Bronchial epithelial cell (primary cell): ENCODE measurements around the gene VPS52. TPM values are rescaled to one million over a fixed set of nuclear protein-coding genes. Genes with fewer than 3 reads are reported as not detected.

Experiments
- DNase-seq: peaks from one replicate; pipeline ENCODE4 v3.0.0-alpha.2; 2010; ENCODE audit warnings: low read depth
- FAIRE-seq: peaks from 2 replicates; lab custom pipeline; 2011; peaks lifted over from hg19 to GRCh38; lab: Jason Lieb, UNC
- H3K27me3 ChIP-seq: 2 replicates; pipeline ENCODE4 v1.5.1; 2011; ENCODE audit warnings: low read length; ENCODE audit not compliant: control insufficient read depth, insufficient read depth
- H3K36me3 ChIP-seq: 2 replicates; pipeline ENCODE4 v1.5.1; 2011; ENCODE audit warnings: low read length; ENCODE audit not compliant: control insufficient read depth, insufficient read depth
- H3K4me3 ChIP-seq: 2 replicates; pipeline ENCODE4 v1.5.1; 2011; ENCODE audit warnings: mild to moderate bottlenecking, low read depth, low read length, control low read depth
- CTCF ChIP-seq: IDR thresholded peaks from 2 replicates; pipeline ENCODE4 v1.5.1; 2011; ENCODE audit warnings: mild to moderate bottlenecking, moderate library complexity, low read length, control low read depth, inconsistent platforms; ENCODE audit not compliant: insufficient read depth, severe bottlenecking
- total RNA-seq: library from RNA; depleted of rRNA; stranded (reverse); fragments of >200 nt; gene quantifications from 2 replicates; pipeline ENCODE4 v1.2.1, GENCODE V29; 2014

VPS52 gene
- total RNA-seq, 1 donor from 2014 or later, result 22.1 TPM

- no peak for FAIRE-seq
- no peak overlapping the region for H3K4me3 ChIP-seq
- H3K27me3 ChIP-seq, result no peaks in the 10 kb centered on the region
- no peak for DNase-seq
- TF ChIP-seq CTCF, result no peak
- H3K36me3 ChIP-seq, result peaks cover 21% of the 10 kb centered on the region
These were observed 7.6 kb upstream of the VPS52 start for GRCh38 chr6:33279257-33279695.

- TF ChIP-seq CTCF, result no peak
- no peak for DNase-seq
- FAIRE-seq, result no peak
- Histone ChIP-seq H3K4me3 (no peak overlapping the region), H3K27me3 (no peaks in the 10 kb centered on the region), H3K36me3 (peaks cover 23% of the 10 kb centered on the region)
These were observed 7.1 kb upstream of the VPS52 start for GRCh38 chr6:33278810-33279209.

- Histone ChIP-seq H3K27me3 (no peaks in the 10 kb centered on the region), H3K36me3 (peaks cover 25% of the 10 kb centered on the region), H3K4me3 (no peak overlapping the region)
- FAIRE-seq (no peak), DNase-seq (no peak)
- no peak for TF ChIP-seq CTCF
These were observed 6.7 kb upstream of the VPS52 start for GRCh38 chr6:33278392-33278741.

GRCh38 chr6:33277663-33278391 lies 6.2 kb upstream of the VPS52 start:
- Histone ChIP-seq H3K4me3 (peak overlapping the region; percentile 52), H3K27me3 (no peaks in the 10 kb centered on the region), H3K36me3 (peaks cover 30% of the 10 kb centered on the region)
- no peak for FAIRE-seq
- DNase-seq, result no peak
- TF ChIP-seq CTCF, result no peak

- peak; percentile 65 for TF ChIP-seq CTCF
- FAIRE-seq, result no peak
- H3K4me3 ChIP-seq, result peak within 1 kb of the TSS; percentile 52
- peak; percentile 81 for DNase-seq
- no peaks in the 10 kb centered on the region for H3K27me3 ChIP-seq
- peaks cover 35% of the 10 kb centered on the region for H3K36me3 ChIP-seq
These were observed 5.4 kb upstream of the VPS52 start, which contains the start of gene B3GALT4 for GRCh38 chr6:33276864-33277662. Gene B3GALT4 (plus strand): TSS chr6:33277123. CDS start chr6:33277420, 297 bp downstream.
